CD14-positive monocyte (primary cell): ENCODE results near the gene POLD2. TPM values are rescaled to one million over a fixed set of nuclear protein-coding genes. Genes with fewer than 3 reads are reported as not detected.
A peak's percentile ranks its signal among the peaks of the same experiment; 100 is the strongest.

Experiments used
- DNase-seq, 3 donors: peaks; one replicate each; pipeline ENCODE4 v3.0.0-alpha.2; 2011 to 2022
- H2AFZ ChIP-seq: 2 replicates; pipeline ENCODE4 v1.6.0; 2012; ENCODE audit warnings: mild to moderate bottlenecking, low read depth, low read length, inconsistent platforms; ENCODE audit not compliant: insufficient read depth, poor library complexity, severe bottlenecking
- H3K27ac ChIP-seq, 2 donors: 1 replicate in 1 of 2; 2 replicates in 1 of 2; pipeline ENCODE4 v1.5.1; 2012 to 2013; ENCODE audit warnings: low read length in 2 of 2, control low read depth in 1 of 2, inconsistent platforms in 1 of 2, low read depth in 1 of 2, mild to moderate bottlenecking in 1 of 2
- H3K27me3 ChIP-seq, 2 donors: one replicate each; pipeline versions ENCODE4 v1.6.0 to v1.6.1; 2011 to 2013; ENCODE audit warnings: low read length in 2 of 2; ENCODE audit not compliant: control insufficient read depth in 2 of 2, insufficient read depth in 2 of 2
- H3K36me3 ChIP-seq, 2 donors: replicated peaks in 1 of 2; 1 replicate in 1 of 2; 2 replicates in 1 of 2; pipeline versions ENCODE4 v1.5.1 to v1.6.1; 2012 to 2013; ENCODE audit warnings: low read length in 2 of 2, control low read depth in 1 of 2, inconsistent platforms in 1 of 2, mild to moderate bottlenecking in 1 of 2; ENCODE audit not compliant: insufficient read depth in 2 of 2, control insufficient read depth in 1 of 2
- H3K4me1 ChIP-seq, 2 donors: 1 replicate in 1 of 2; 2 replicates in 1 of 2; pipeline versions ENCODE4 v1.5.1 to v1.6.1; 2012 to 2013; ENCODE audit warnings: low read length in 2 of 2, control low read depth in 1 of 2, inconsistent platforms in 1 of 2, mild to moderate bottlenecking in 1 of 2, moderate library complexity in 1 of 2; ENCODE audit not compliant: insufficient read depth in 2 of 2, control insufficient read depth in 1 of 2
- H3K4me2 ChIP-seq: replicated peaks from 2 replicates; pipeline ENCODE3; 2012; ENCODE audit warnings: low read length, moderate library complexity, mild to moderate bottlenecking; ENCODE audit not compliant: poor library complexity, severe bottlenecking; ENCODE audit errors: extremely low read depth
- H3K4me3 ChIP-seq, 3 experiments: fragments of 200-600 bp in 1 of 3; sonication (generic) in 1 of 3; replicated peaks in 1 of 3; 1 replicate in 2 of 3; 2 replicates in 1 of 3; pipeline ENCODE4 v1.5.1; 2011 to 2013; ENCODE audit warnings: low read length in 3 of 3, mild to moderate bottlenecking in 3 of 3, control low read depth in 2 of 3, low read depth in 2 of 3, inconsistent platforms in 1 of 3, moderate library complexity in 1 of 3
- H3K79me2 ChIP-seq: 2 replicates; pipeline ENCODE4 v1.6.0; 2012; ENCODE audit warnings: mild to moderate bottlenecking, control low read depth, inconsistent platforms, low read length, moderate library complexity; ENCODE audit not compliant: insufficient read depth
- H3K9ac ChIP-seq: 2 replicates; pipeline ENCODE4 v1.6.0; 2017; ENCODE audit warnings: low read length, mild to moderate bottlenecking; ENCODE audit not compliant: insufficient read depth, poor library complexity, severe bottlenecking
- H3K9me3 ChIP-seq, 2 donors: replicated peaks in 1 of 2; 1 replicate in 1 of 2; 2 replicates in 1 of 2; pipeline versions ENCODE4 v1.5.1 to v1.6.1; 2012 to 2013; ENCODE audit warnings: low read length in 2 of 2, control low read depth in 1 of 2; ENCODE audit not compliant: control insufficient read depth in 1 of 2, insufficient read depth in 1 of 2
- H4K20me1 ChIP-seq: 2 replicates; pipeline ENCODE4 v1.6.0; 2012; ENCODE audit warnings: mild to moderate bottlenecking, low read length, control low read depth, moderate library complexity; ENCODE audit not compliant: insufficient read depth
- H3K27ac Mint-ChIP-seq, 7 donors: one replicate each; pipeline ENCODE4 v1.8.0; 2020; ENCODE audit warnings: mild to moderate bottlenecking in 7 of 7, mixed read lengths in 7 of 7, moderate library complexity in 6 of 7, inconsistent platforms in 2 of 7
- H3K27me3 Mint-ChIP-seq, 3 donors: one replicate each; pipeline ENCODE4 v1.8.0; 2021 to 2022; ENCODE audit warnings: low read depth in 3 of 3, mild to moderate bottlenecking in 3 of 3, mixed read lengths in 3 of 3, moderate library complexity in 3 of 3, inconsistent platforms in 1 of 3
- H3K36me3 Mint-ChIP-seq, 2 donors: one replicate each; pipeline ENCODE4 v1.8.0; 2020; ENCODE audit warnings: mixed read lengths in 2 of 2, inconsistent platforms in 1 of 2, mild to moderate bottlenecking in 1 of 2
- H3K4me1 Mint-ChIP-seq: one replicate; pipeline ENCODE4 v1.8.0; 2020; ENCODE audit warnings: mild to moderate bottlenecking, mixed read lengths
- H3K4me3 Mint-ChIP-seq, 2 donors: one replicate each; pipeline ENCODE4 v1.8.0; 2020; ENCODE audit warnings: mild to moderate bottlenecking in 2 of 2, mixed read lengths in 2 of 2, moderate library complexity in 1 of 2
- H3K9me3 Mint-ChIP-seq, 7 donors: one replicate each; pipeline ENCODE4 v1.8.0; 2020 to 2022; ENCODE audit warnings: mixed read lengths in 7 of 7, mild to moderate bottlenecking in 6 of 7, moderate library complexity in 6 of 7, inconsistent platforms in 2 of 7
- CTCF ChIP-seq: fragments of 200-600 bp; IDR thresholded peaks from one replicate; pipeline ENCODE4 v1.8.0; 2022; ENCODE audit warnings: antibody characterized with exemption, mild to moderate bottlenecking
- WGBS: methylation state at CpG from one replicate; pipeline ENCODE4 v1.1.5; 2013; ENCODE audit warnings: missing lambda C conversion rate; ENCODE audit not compliant: insufficient coverage; 5-methylcytosine and 5-hydroxymethylcytosine counted together
- intact Hi-C, 2 donors: fragments of 100-400 bp; cut with micrococcal nuclease; formaldehyde crosslinking; loops; one replicate each; pipeline versions ENCODE4 v1.15.0 to v1.15.1; 2023
- polyA plus RNA-seq, 3 donors: library from polyadenylated mRNA; depleted of rRNA in 1 of 3; unstranded in 2 of 3; stranded (reverse) in 1 of 3; fragments of 300-500 nt in 2 of 3; fragments of >200 nt in 1 of 3; fragmentation: Illumina TruSeq in 2 of 3; gene quantifications; 1 replicate in 2 of 3; 2 replicates in 1 of 3; pipeline ENCODE4 v1.2.3, GENCODE V29; 2012 to 2021

The POLD2 gene
- polyA plus RNA-seq, 3 donors = 24.1 to 27.1 (median 25.7) TPM

DNA sequence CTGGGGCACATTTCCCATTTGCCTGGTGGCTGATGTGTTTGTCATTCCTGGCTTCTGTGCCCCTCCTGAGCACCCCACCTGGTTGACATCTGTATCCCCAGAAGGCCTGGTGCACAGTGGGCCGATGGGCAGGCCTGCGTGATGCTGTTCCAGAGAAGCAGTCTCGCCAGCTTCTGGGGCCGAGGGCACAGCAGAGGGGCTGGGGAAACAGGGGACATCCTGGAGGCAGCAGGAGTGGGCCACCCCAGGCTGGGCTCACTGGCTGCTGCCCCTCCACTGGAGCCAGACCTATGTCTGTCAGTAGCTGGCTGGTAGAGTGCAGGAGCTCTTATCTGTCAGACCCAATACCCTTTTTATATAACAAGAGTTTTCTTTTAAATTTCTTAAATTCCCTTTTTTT, 18.7 kb upstream of the POLD2 start:
- Histone ChIP-seq H3K79me2 (no peaks in the 10 kb centered on the region), H3K27ac (no peak overlapping the region), H3K4me1 (peaks cover 11 to 14% of the 10 kb centered on the region in 2 donors), H4K20me1 (no peaks in the 10 kb centered on the region), H3K27me3 (peaks cover 0 to 31% of the 10 kb centered on the region in 2 donors), H3K9me3 (peaks cover 0 to 3% of the 10 kb centered on the region in 2 donors), H3K36me3 (no peaks in the 10 kb centered on the region), H2AFZ (no peak overlapping the region), H3K9ac (no peak overlapping the region), H3K4me2 (no peak overlapping the region), H3K4me3 (no peak overlapping the region)
- Mint-ChIP-seq H3K9me3 (peaks cover 0 to 9% (median 0%) of the 10 kb centered on the region in 7 donors), H3K4me1 (peaks cover 14% of the 10 kb centered on the region), H3K27ac (no peak overlapping the region), H3K4me3 (no peak overlapping the region), H3K27me3 (peaks cover 19 to 39% (median 33%) of the 10 kb centered on the region in 3 donors), H3K36me3 (no peaks in the 10 kb centered on the region)
- DNase-seq = no peak
- WGBS = 90% methylated on average over 4 of the region's 4 CpGs
- no peak for TF ChIP-seq CTCF
- intact Hi-C loops = no loop called here

DNA sequence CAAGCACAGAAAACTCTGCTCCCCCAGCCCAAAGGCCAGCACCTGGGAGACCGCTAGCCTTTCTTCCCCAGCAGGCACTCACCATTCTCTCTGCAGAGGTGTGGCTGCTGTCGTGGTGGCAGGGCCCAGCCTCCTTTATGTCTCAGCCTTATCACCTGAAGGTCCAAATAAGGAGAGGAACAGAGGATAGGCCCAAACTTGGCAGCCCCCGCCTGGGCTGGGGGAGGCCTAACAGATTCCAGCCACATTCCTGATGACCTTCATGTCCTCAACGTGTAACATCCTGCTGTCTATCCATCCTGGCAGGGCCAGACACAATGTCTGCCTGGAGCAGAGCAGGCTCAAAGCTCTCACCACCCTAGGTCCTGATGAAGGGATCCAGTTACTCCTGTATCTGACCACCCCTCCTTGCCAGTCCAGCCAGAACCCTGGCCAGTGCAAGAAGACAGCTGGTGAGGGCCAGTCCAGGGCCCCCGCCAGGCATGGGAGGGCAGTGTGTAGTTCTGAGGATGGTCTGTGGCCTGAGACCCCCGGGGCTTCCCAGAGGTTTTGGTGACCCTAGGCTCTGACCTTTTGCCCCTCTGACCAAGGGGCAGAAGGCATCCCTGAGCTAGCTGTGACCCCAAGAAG, 18.0 kb upstream of the POLD2 start, which contains the start of gene MYL7:
TSS of gene MYL7 (minus strand) at position 112 of the 630 bp plus-strand sequence. CDS start at position 85, 27 bp downstream.
- H3K4me3 Mint-ChIP-seq = no peak within 1 kb of the TSS
- H3K9ac ChIP-seq = no peak within 1 kb of the TSS
- no peak within 1 kb of the TSS for H3K4me3 ChIP-seq
- H2AFZ ChIP-seq = no peak within 1 kb of the TSS
- no peaks in the 10 kb centered on the region for H4K20me1 ChIP-seq
- H3K79me2 ChIP-seq = no peaks in the 10 kb centered on the region
- peaks cover 0 to 9% (median 0%) of the 10 kb centered on the region in 7 donors for H3K9me3 Mint-ChIP-seq
- H3K27ac Mint-ChIP-seq = peak within 1 kb of the TSS in 1 of 7 donors; percentile 78
- H3K36me3 ChIP-seq = no peaks in the 10 kb centered on the region
- intact Hi-C loops = no loop called here
- peaks cover 9 to 11% of the 10 kb centered on the region in 2 donors for H3K4me1 ChIP-seq
- no peak within 1 kb of the TSS for H3K4me2 ChIP-seq
- TF ChIP-seq CTCF = no peak
- H3K36me3 Mint-ChIP-seq = no peaks in the 10 kb centered on the region
- peaks cover 11% of the 10 kb centered on the region for H3K4me1 Mint-ChIP-seq
- peaks cover 0 to 3% of the 10 kb centered on the region in 2 donors for H3K9me3 ChIP-seq
- H3K27me3 ChIP-seq = peaks cover 0 to 24% of the 10 kb centered on the region in 2 donors
- no peak for DNase-seq
- peaks cover 15 to 33% (median 26%) of the 10 kb centered on the region in 3 donors for H3K27me3 Mint-ChIP-seq
- H3K27ac ChIP-seq = no peak within 1 kb of the TSS
- 92% methylated on average over 5 of the region's 6 CpGs for WGBS
